ENCODE results near the gene JARID2.

JARID2 gene

DNA sequence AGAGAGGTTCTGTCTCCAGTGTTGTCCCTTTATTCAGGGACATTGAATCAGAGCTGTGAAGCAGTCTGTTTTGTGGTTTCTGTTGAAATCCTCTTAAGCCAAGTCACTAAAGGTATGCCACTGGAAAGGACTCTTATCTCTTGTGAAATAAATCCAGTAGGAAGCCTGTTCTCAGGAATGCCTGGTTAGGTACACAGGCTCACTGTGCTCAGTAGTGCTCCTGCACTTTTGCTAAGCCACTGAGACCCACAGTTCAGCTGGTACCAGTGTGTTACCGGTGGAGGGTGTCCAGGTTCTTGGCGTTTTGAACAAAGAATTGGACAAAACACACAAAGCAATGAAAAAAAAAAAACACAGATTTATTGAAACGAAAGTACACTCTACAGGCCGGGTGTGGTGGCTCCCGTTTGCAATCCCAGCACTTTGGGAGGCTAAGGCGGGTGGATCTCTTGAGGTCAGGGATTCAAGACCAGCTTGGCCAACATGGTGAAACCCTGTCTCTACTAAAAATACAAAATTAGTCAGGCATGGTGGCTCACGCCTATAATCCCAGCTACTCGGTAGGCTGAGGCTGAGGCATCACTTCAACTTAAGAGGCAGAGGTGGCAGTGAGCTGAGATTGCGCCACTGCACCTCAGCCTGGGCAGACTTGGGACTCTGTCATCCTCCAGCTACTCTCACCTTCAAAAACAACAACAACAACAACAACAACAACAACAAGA, 186.1 kb downstream of the JARID2 start (continued):
- TF ChIP-seq ZNF488 (tag by site-specific recombination; IDR thresholded peaks at IDR 0.05) (no peak), WT1 (tag by site-specific recombination; IDR thresholded peaks at IDR 0.05) (0 out of 2 replicates have a peak, but pooled peaks have one; percentile 9), ZNF239 (tag by site-specific recombination; IDR thresholded peaks at IDR 0.05) (no peak), ZNF155 (tag by site-specific recombination; IDR thresholded peaks at IDR 0.05) (no peak), MYNN (tag by site-specific recombination; IDR thresholded peaks at IDR 0.05; ENCODE audit: borderline replicate concordance) (peak; percentile 98)
- TF ChIP-seq, protein P1, sequence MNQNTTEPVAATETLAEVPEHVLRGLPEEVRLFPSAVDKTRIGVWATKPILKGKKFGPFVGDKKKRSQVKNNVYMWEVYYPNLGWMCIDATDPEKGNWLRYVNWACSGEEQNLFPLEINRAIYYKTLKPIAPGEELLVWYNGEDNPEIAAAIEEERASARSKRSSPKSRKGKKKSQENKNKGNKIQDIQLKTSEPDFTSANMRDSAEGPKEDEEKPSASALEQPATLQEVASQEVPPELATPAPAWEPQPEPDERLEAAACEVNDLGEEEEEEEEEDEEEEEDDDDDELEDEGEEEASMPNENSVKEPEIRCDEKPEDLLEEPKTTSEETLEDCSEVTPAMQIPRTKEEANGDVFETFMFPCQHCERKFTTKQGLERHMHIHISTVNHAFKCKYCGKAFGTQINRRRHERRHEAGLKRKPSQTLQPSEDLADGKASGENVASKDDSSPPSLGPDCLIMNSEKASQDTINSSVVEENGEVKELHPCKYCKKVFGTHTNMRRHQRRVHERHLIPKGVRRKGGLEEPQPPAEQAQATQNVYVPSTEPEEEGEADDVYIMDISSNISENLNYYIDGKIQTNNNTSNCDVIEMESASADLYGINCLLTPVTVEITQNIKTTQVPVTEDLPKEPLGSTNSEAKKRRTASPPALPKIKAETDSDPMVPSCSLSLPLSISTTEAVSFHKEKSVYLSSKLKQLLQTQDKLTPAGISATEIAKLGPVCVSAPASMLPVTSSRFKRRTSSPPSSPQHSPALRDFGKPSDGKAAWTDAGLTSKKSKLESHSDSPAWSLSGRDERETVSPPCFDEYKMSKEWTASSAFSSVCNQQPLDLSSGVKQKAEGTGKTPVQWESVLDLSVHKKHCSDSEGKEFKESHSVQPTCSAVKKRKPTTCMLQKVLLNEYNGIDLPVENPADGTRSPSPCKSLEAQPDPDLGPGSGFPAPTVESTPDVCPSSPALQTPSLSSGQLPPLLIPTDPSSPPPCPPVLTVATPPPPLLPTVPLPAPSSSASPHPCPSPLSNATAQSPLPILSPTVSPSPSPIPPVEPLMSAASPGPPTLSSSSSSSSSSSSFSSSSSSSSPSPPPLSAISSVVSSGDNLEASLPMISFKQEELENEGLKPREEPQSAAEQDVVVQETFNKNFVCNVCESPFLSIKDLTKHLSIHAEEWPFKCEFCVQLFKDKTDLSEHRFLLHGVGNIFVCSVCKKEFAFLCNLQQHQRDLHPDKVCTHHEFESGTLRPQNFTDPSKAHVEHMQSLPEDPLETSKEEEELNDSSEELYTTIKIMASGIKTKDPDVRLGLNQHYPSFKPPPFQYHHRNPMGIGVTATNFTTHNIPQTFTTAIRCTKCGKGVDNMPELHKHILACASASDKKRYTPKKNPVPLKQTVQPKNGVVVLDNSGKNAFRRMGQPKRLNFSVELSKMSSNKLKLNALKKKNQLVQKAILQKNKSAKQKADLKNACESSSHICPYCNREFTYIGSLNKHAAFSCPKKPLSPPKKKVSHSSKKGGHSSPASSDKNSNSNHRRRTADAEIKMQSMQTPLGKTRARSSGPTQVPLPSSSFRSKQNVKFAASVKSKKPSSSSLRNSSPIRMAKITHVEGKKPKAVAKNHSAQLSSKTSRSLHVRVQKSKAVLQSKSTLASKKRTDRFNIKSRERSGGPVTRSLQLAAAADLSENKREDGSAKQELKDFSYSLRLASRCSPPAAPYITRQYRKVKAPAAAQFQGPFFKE (tag by site-specific recombination; IDR thresholded peaks at IDR 0.05; ENCODE audit: borderline replicate concordance) = no peak
- TF ChIP-seq, protein P2, sequence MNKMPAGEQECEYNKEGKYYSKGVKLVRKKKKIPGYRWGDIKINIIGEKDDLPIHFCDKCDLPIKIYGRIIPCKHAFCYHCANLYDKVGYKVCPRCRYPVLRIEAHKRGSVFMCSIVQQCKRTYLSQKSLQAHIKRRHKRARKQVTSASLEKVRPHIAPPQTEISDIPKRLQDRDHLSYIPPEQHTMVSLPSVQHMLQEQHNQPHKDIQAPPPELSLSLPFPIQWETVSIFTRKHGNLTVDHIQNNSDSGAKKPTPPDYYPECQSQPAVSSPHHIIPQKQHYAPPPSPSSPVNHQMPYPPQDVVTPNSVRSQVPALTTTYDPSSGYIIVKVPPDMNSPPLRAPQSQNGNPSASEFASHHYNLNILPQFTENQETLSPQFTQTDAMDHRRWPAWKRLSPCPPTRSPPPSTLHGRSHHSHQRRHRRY (tag by site-specific recombination; IDR thresholded peaks at IDR 0.05) = no peak

GRCh38 chr6:15433511-15433861, 187.6 kb downstream of the JARID2 start:
- no peak overlapping the region for H3K4me3 ChIP-seq (ENCODE audit: low read depth, low read length)
- ChIA-PET POLR2A (no interaction called here), CTCF (interaction anchor here (0.6 to 3.2 kb wide), 3 partner anchors 8 to 43 kb away, joined by 3 to 19 read pairs (median 3); no protein-coding TSS in a partner anchor)
- peak; percentile 73 for TF ChIP-seq EGR2 (tag by site-specific recombination; IDR thresholded peaks at IDR 0.05; ENCODE audit: low read depth)
- no peak for TF ChIP-seq ZNF555 (tag by site-specific recombination; conservative IDR thresholded peaks at IDR 0.05)
- peak; percentile 88 for TF ChIP-seq ZFHX2 (tag by site-specific recombination; conservative IDR thresholded peaks at IDR 0.05)
- TF ChIP-seq PRDM10 (tag by site-specific recombination; IDR thresholded peaks at IDR 0.05) = peak; percentile 43; the same call in 1 of the 2 replicates
- no peak overlapping the region for H3K27ac ChIP-seq (ENCODE audit: extremely low read depth, low read depth, low read length)
- H3K9me3 ChIP-seq (ENCODE audit: control insufficient read depth, insufficient read depth, low read depth, low read length) = no peaks in the 10 kb centered on the region
- H3K4me1 ChIP-seq (ENCODE audit: control insufficient read depth, insufficient read depth, low read length) = peaks cover 40% of the 10 kb centered on the region
- no peaks in the 10 kb centered on the region for H3K36me3 ChIP-seq (ENCODE audit: control insufficient read depth in 2 of 2, insufficient read depth in 1 of 2, low read length in 2 of 2)
